GM13977 (cell line): ENCODE measurements around the gene FHIT.

Source experiments
- DNase-seq: peaks from one replicate; pipeline ENCODE4 v3.0.0; 2012; ENCODE audit warnings: low spot score
- CTCF ChIP-seq: IDR thresholded peaks from 2 replicates; pipeline ENCODE4 v1.5.1; 2012; ENCODE audit warnings: mild to moderate bottlenecking, control low read depth; ENCODE audit not compliant: insufficient read depth; ENCODE audit errors: extremely low read depth, missing control alignments
- in situ Hi-C: fragments of 300-500 bp; cut with MboI; formaldehyde crosslinking; loops from one replicate; pipeline ENCODE4 v1.12.0; 2022; ENCODE audit warnings: low sequenced_read_pairs, low pct_unique_long_range_greater_than_20kb, mixed read lengths, inconsistent platforms; ENCODE audit not compliant: unreplicated experiment

FHIT gene

GRCh38 chr3:60178931-60179653 is 1072.2 kb downstream of the FHIT start:
- no peak for TF ChIP-seq CTCF
- DNase-seq: no peak
- in situ Hi-C loops: no loop called here

GRCh38 chr3:60177726-60178125 is 1073.5 kb downstream of the FHIT start:
- in situ Hi-C loops: no loop called here

GRCh38 chr3:60176614-60177013 is 1074.6 kb downstream of the FHIT start:
- DNase-seq: no peak
- no peak for TF ChIP-seq CTCF
- in situ Hi-C loops: no loop called here

More at GRCh38 chr3:60177726-60178125, 1073.5 kb downstream of the FHIT start:
- TF ChIP-seq CTCF: no peak
- DNase-seq: no peak

- in situ Hi-C loops: no loop called here
- no peak for DNase-seq
- no peak for TF ChIP-seq CTCF
Observed at GRCh38 chr3:60175680-60176079, 1075.6 kb downstream of the FHIT start.

GRCh38 chr3:60169755-60170154 is 1081.5 kb downstream of the FHIT start:
- in situ Hi-C loops: no loop called here
- no peak for TF ChIP-seq CTCF
- DNase-seq: no peak

- in situ Hi-C loops: no loop called here
- no peak for TF ChIP-seq CTCF
Observed at GRCh38 chr3:60167186-60167585, 1084.1 kb downstream of the FHIT start.

More at GRCh38 chr3:60167186-60167585, 1084.1 kb downstream of the FHIT start:
- no peak for DNase-seq
